WTC11 (cell line): ENCODE results near the gene KLRB1. TPM values are rescaled to one million over a fixed set of nuclear protein-coding genes. Genes with fewer than 3 reads are reported as not detected.
A peak's percentile ranks its signal among the peaks of the same experiment; 100 is the strongest.
"Not testable (repeated sequence)": the region's sequence is repeated elsewhere in the genome, so short reads cannot be mapped to it uniquely, and the experiment has no call there.

Experiments
- ATAC-seq: fragments of 200-7000 bp; cut with Tn5 transposase; 2 replicates; pipeline ENCODE4 v1.10.0; 2021; ENCODE audit warnings: mild to moderate bottlenecking, moderate library complexity
- CTCF ChIA-PET: fragments of 300-600 bp; sonication (Branson Sonifier 250); formaldehyde crosslinking; loops from one replicate; lab custom pipeline; 2021; ENCODE audit warnings: antibody characterized with exemption; lab: Charles Lee
- POLR2A ChIA-PET: fragments of 350-600 bp; sonication (Branson Sonifier 250); formaldehyde crosslinking; loops from one replicate; lab custom pipeline; 2021; ENCODE audit warnings: antibody characterized with exemption; lab: Charles Lee
- DNase-seq: peaks from one replicate; pipeline ENCODE4 v3.0.0; 2021; ENCODE audit warnings: low spot score
- H3K27ac Mint-ChIP-seq: 2 replicates; pipeline ENCODE4 v1.8.0; 2021; ENCODE audit warnings: mixed read lengths
- H3K27me3 Mint-ChIP-seq: 2 replicates; pipeline ENCODE4 v1.8.0; 2021; ENCODE audit warnings: low read depth, mild to moderate bottlenecking, moderate library complexity, mixed read lengths
- H3K36me3 Mint-ChIP-seq: 2 replicates; pipeline ENCODE4 v1.8.0; 2021; ENCODE audit warnings: mixed read lengths
- H3K4me1 Mint-ChIP-seq: 2 replicates; pipeline ENCODE4 v1.8.0; 2022; ENCODE audit warnings: mixed read lengths
- H3K4me3 Mint-ChIP-seq: 2 replicates; pipeline ENCODE4 v1.8.0; 2021; ENCODE audit warnings: mild to moderate bottlenecking, moderate library complexity, mixed read lengths
- H3K9me3 Mint-ChIP-seq: 2 replicates; pipeline ENCODE4 v1.8.0; 2021; ENCODE audit warnings: mixed read lengths
- CREM ChIP-seq: sonication (generic); formaldehyde crosslinking; IDR thresholded peaks from 2 replicates; pipeline ENCODE4 v1.8.1; 2022; ENCODE audit warnings: mild to moderate bottlenecking, missing genetic modification reagents, moderate library complexity
- E2F4 ChIP-seq: sonication (generic); formaldehyde crosslinking; IDR thresholded peaks from 2 replicates; pipeline ENCODE4 v1.8.1; 2022; ENCODE audit warnings: low read depth, mild to moderate bottlenecking, moderate library complexity, missing genetic modification reagents, borderline replicate concordance
- GABPB1 ChIP-seq: sonication (generic); formaldehyde crosslinking; IDR thresholded peaks from 2 replicates; pipeline ENCODE4 v1.8.1; 2023; ENCODE audit warnings: mild to moderate bottlenecking, missing genetic modification reagents
- GTF2I ChIP-seq: fragments of 250-450 bp; sonication (Bioruptor Pico); conservative IDR thresholded peaks from 2 replicates; pipeline ENCODE4 v1.4.0; 2021; ENCODE audit warnings: mild to moderate bottlenecking
- IRF2 ChIP-seq: sonication (generic); formaldehyde crosslinking; IDR thresholded peaks from 2 replicates; pipeline ENCODE4 v1.8.0; 2022; ENCODE audit warnings: low read depth, missing genetic modification reagents, borderline replicate concordance
- JUN ChIP-seq: sonication (generic); formaldehyde crosslinking; IDR thresholded peaks from 2 replicates; pipeline ENCODE4 v1.8.0; 2023; ENCODE audit warnings: mild to moderate bottlenecking, missing genetic modification reagents
- MXD4 ChIP-seq: fragments of 250-450 bp; sonication (Bioruptor Pico); IDR thresholded peaks from 2 replicates; pipeline ENCODE4 v1.8.0; 2021; ENCODE audit warnings: mild to moderate bottlenecking, moderate library complexity, borderline replicate concordance
- NFATC4 ChIP-seq: fragments of 250-450 bp; sonication (Bioruptor Pico); IDR thresholded peaks from 2 replicates; pipeline ENCODE4 v1.9.0; 2021; ENCODE audit warnings: mild to moderate bottlenecking
- NFYB ChIP-seq: sonication (generic); formaldehyde crosslinking; conservative IDR thresholded peaks from 2 replicates; pipeline ENCODE4 v1.8.0; 2022; ENCODE audit warnings: low read depth, missing genetic modification reagents
- OVOL2 ChIP-seq: fragments of 250-450 bp; sonication (Bioruptor Pico); IDR thresholded peaks from 2 replicates; pipeline ENCODE4 v1.9.0; 2021; ENCODE audit warnings: mild to moderate bottlenecking, borderline replicate concordance
- PRDM15 ChIP-seq: sonication (generic); formaldehyde crosslinking; IDR thresholded peaks from 2 replicates; pipeline ENCODE4 v1.8.0; 2022; ENCODE audit warnings: missing genetic modification reagents
- SP1 ChIP-seq: sonication (generic); formaldehyde crosslinking; conservative IDR thresholded peaks from 2 replicates; pipeline ENCODE4 v1.8.1; 2022; ENCODE audit warnings: missing genetic modification reagents
- TCF7 ChIP-seq: sonication (generic); formaldehyde crosslinking; IDR thresholded peaks from 2 replicates; pipeline ENCODE4 v1.8.0; 2022; ENCODE audit warnings: mild to moderate bottlenecking, low read depth, missing genetic modification reagents, moderate library complexity
- TEAD4 ChIP-seq: sonication (generic); formaldehyde crosslinking; IDR thresholded peaks from 2 replicates; pipeline ENCODE4 v1.8.0; 2022; ENCODE audit warnings: mild to moderate bottlenecking, missing genetic modification reagents
- ZBTB21 ChIP-seq: sonication (generic); formaldehyde crosslinking; IDR thresholded peaks from 2 replicates; pipeline ENCODE4 v1.8.1; 2023; ENCODE audit warnings: mild to moderate bottlenecking, missing genetic modification reagents, borderline replicate concordance
- ZMAT4 ChIP-seq: fragments of 250-450 bp; sonication (Bioruptor Pico); IDR thresholded peaks from 2 replicates; pipeline ENCODE4 v1.9.0; 2021; ENCODE audit warnings: mild to moderate bottlenecking
- ZNF138 ChIP-seq: sonication (generic); formaldehyde crosslinking; conservative IDR thresholded peaks from 2 replicates; pipeline ENCODE4 v1.8.1; 2022; ENCODE audit warnings: mild to moderate bottlenecking, moderate library complexity, missing genetic modification reagents
- ZNF281 ChIP-seq: sonication (generic); formaldehyde crosslinking; IDR thresholded peaks from 2 replicates; pipeline ENCODE4 v1.8.0; 2023; ENCODE audit warnings: mild to moderate bottlenecking, missing genetic modification reagents
- ZNF425 ChIP-seq: fragments of 250-450 bp; sonication (Bioruptor Pico); conservative IDR thresholded peaks from 2 replicates; pipeline ENCODE4 v1.9.0; 2021; ENCODE audit warnings: mild to moderate bottlenecking
- ZNF671 ChIP-seq: fragments of 250-450 bp; sonication (Bioruptor Pico); IDR thresholded peaks from 2 replicates; pipeline ENCODE4 v1.8.0; 2021; ENCODE audit warnings: mild to moderate bottlenecking
- total RNA-seq: library from RNA; stranded (reverse); gene quantifications from 3 replicates; pipeline ENCODE4 v1.2.3, GENCODE V29; 2021

KLRB1 gene
- total RNA-seq, 1 experiment from 2014 or later, result not detected

GRCh38 chr12:9647825-9648700 lies 40.3 kb upstream of the KLRB1 start (continued):
- TF ChIP-seq CREM (CRISPR knock-in tag), result 0 out of 2 replicates have a peak, but pooled peaks have one; percentile 53
- TF ChIP-seq, all 79 proteins: peak for 12

GRCh38 chr12:9646794-9647781 lies 39.4 kb upstream of the KLRB1 start:
- POLR2A ChIA-PET, result interaction anchor here (1.0 kb wide), 1 partner anchor 9 kb away, joined by 3 read pairs; no protein-coding TSS in a partner anchor
- Mint-ChIP-seq H3K27ac (peak overlapping the region; percentile 84), H3K4me3 (peak overlapping the region; percentile 90), H3K27me3 (peaks cover 4% of the 10 kb centered on the region; the same call in 1 of the 2 replicates), H3K4me1 (peaks cover 42% of the 10 kb centered on the region), H3K9me3 (peaks cover 28% of the 10 kb centered on the region), H3K36me3 (peaks cover 9% of the 10 kb centered on the region)
- ATAC-seq (no peak), DNase-seq (no peak)
- CTCF ChIA-PET, result interaction anchor here (1.0 to 2.6 kb wide), 7 partner anchors 61 to 316 kb away, joined by 3 to 15 read pairs (median 5); no protein-coding TSS in a partner anchor
- TF ChIP-seq ZMAT4 (no peak), E2F4 (CRISPR knock-in tag) (no peak), JUN (no peak), OVOL2 (CRISPR knock-in tag) (no peak), TEAD4 (CRISPR knock-in tag) (no peak), ZNF671 (CRISPR knock-in tag) (no peak), MXD4 (CRISPR knock-in tag) (no peak), PRDM15 (CRISPR knock-in tag) (no peak), ZNF425 (no peak), NFYB (CRISPR knock-in tag) (no peak), IRF2 (CRISPR knock-in tag) (no peak), ZNF281 (CRISPR knock-in tag) (no peak), ZBTB21 (CRISPR knock-in tag) (no peak), SP1 (CRISPR knock-in tag) (no peak), GTF2I (no peak), TCF7 (CRISPR knock-in tag) (no peak), GABPB1 (no peak), NFATC4 (CRISPR knock-in tag) (no peak), ZNF138 (CRISPR knock-in tag) (no peak)

GRCh38 chr12:9644985-9645551 lies 37.4 kb upstream of the KLRB1 start:
- H3K27ac Mint-ChIP-seq, CTCF ChIA-PET, DNase-seq, H3K4me3 Mint-ChIP-seq, ATAC-seq, POLR2A ChIA-PET, H3K27me3 Mint-ChIP-seq: not testable (repeated sequence)
- peaks cover 44% of the 10 kb centered on the region for H3K9me3 Mint-ChIP-seq
- H3K4me1 Mint-ChIP-seq, result peaks cover 24% of the 10 kb centered on the region
- H3K36me3 Mint-ChIP-seq, result peaks cover 22% of the 10 kb centered on the region
